IMR-90 (cell line): Measurements from ENCODE around the gene RHOG. TPM values are rescaled to one million over a fixed set of nuclear protein-coding genes. Genes with fewer than 3 reads are reported as not detected.

Experiments
- ATAC-seq: fragments of 200-7000 bp; cut with Tn5 transposase; 2 replicates; pipeline ENCODE4 v1.9.1; 2020; ENCODE audit warnings: low read depth, mild to moderate bottlenecking, moderate library complexity
- BruUV-seq: library from RNA; stranded (reverse); fragments of 400-500 nt; replicated peaks from 2 replicates; lab custom pipeline; 2021; lab: Mats Ljungman, UMichigan
- CTCF ChIA-PET: fragments of 300-600 bp; formaldehyde crosslinking; extraction: SDS; loops from one replicate; lab custom pipeline; 2021; ENCODE audit warnings: antibody characterized with exemption; lab: Yijun Ruan, JAX
- POLR2A ChIA-PET: fragments of 300-600 bp; sonication (Branson Sonifier 250); formaldehyde crosslinking; loops from one replicate; lab custom pipeline; 2022; ENCODE audit warnings: antibody characterized with exemption; ENCODE audit not compliant: unreplicated experiment; lab: Charles Lee
- DNase-seq: peaks from one replicate; pipeline ENCODE4 v3.0.0; 2013
- H2AFZ ChIP-seq: replicated peaks from 2 replicates; pipeline ENCODE3; 2013; ENCODE audit warnings: low read length, mild to moderate bottlenecking; ENCODE audit not compliant: poor library complexity
- H2AK5ac ChIP-seq: 2 replicates; pipeline ENCODE4 v1.6.1; 2013; ENCODE audit warnings: low read depth, low read length, inconsistent platforms
- H2AK9ac ChIP-seq: replicated peaks from 2 replicates; pipeline ENCODE3; 2013; ENCODE audit warnings: mild to moderate bottlenecking, low read depth, low read length, moderate library complexity; ENCODE audit not compliant: poor library complexity
- H2BK120ac ChIP-seq: 2 replicates; pipeline ENCODE4 v1.6.1; 2013; ENCODE audit warnings: low read depth, low read length, inconsistent platforms
- H2BK15ac ChIP-seq: 3 replicates; pipeline ENCODE4 v1.6.1; 2013; ENCODE audit warnings: low read depth, low read length, inconsistent platforms
- H2BK20ac ChIP-seq: 2 replicates; pipeline ENCODE4 v1.6.1; 2013; ENCODE audit warnings: low read depth, mild to moderate bottlenecking, inconsistent platforms, low read length, moderate library complexity
- H2BK5ac ChIP-seq: 2 replicates; pipeline ENCODE4 v1.6.1; 2013; ENCODE audit warnings: mild to moderate bottlenecking, low read depth, low read length, inconsistent platforms; ENCODE audit not compliant: poor library complexity, severe bottlenecking
- H3K14ac ChIP-seq: replicated peaks from 2 replicates; pipeline ENCODE4 v1.6.1; 2013; ENCODE audit warnings: low read depth, low read length, inconsistent platforms
- H3K18ac ChIP-seq: 2 replicates; pipeline ENCODE4 v1.6.1; 2013; ENCODE audit warnings: low read depth, low read length, control low read depth
- H3K23ac ChIP-seq: 2 replicates; pipeline ENCODE4 v1.6.1; 2013; ENCODE audit warnings: low read depth, low read length, inconsistent platforms
- H3K27ac ChIP-seq: 2 replicates; pipeline ENCODE4 v1.5.1; 2013; ENCODE audit warnings: mild to moderate bottlenecking, control low read depth, low read length; ENCODE audit not compliant: insufficient read depth
- H3K27me3 ChIP-seq: 2 replicates; pipeline ENCODE4 v1.6.1; 2013; ENCODE audit warnings: low read length; ENCODE audit not compliant: control insufficient read depth, insufficient read depth
- H3K36me3 ChIP-seq: 2 replicates; pipeline ENCODE4 v1.6.1; 2013; ENCODE audit warnings: low read length, mixed read lengths; ENCODE audit not compliant: control insufficient read depth, insufficient read depth
- H3K4ac ChIP-seq: 2 replicates; pipeline ENCODE4 v1.6.1; 2013; ENCODE audit warnings: low read depth, low read length, inconsistent platforms
- H3K4me1 ChIP-seq: 2 replicates; pipeline ENCODE4 v1.6.1; 2013; ENCODE audit warnings: low read length, mixed read lengths; ENCODE audit not compliant: control insufficient read depth, insufficient read depth
- H3K4me2 ChIP-seq: 2 replicates; pipeline ENCODE4 v1.6.1; 2013; ENCODE audit warnings: low read depth, mild to moderate bottlenecking, control low read depth, low read length, moderate library complexity
- H3K4me3 ChIP-seq: 2 replicates; pipeline ENCODE4 v1.5.1; 2013; ENCODE audit warnings: low read depth, mild to moderate bottlenecking, control low read depth, low read length, moderate library complexity; ENCODE audit not compliant: insufficient read depth
- H3K56ac ChIP-seq: 2 replicates; pipeline ENCODE4 v1.6.1; 2013; ENCODE audit warnings: low read length, inconsistent platforms; ENCODE audit not compliant: insufficient read depth; ENCODE audit errors: extremely low read depth
- H3K79me1 ChIP-seq, 2 experiments: 2 replicates each; pipeline ENCODE4 v1.6.1; 2013; ENCODE audit warnings: low read length in 2 of 2, inconsistent platforms in 1 of 2, low read depth in 1 of 2
- H3K9ac ChIP-seq: 2 replicates; pipeline ENCODE4 v1.6.1; 2013; ENCODE audit warnings: low read depth, low read length, control low read depth
- H3K9me1 ChIP-seq: 2 replicates; pipeline ENCODE4 v1.6.1; 2013; ENCODE audit warnings: low read length, inconsistent platforms; ENCODE audit not compliant: insufficient read depth
- H3K9me3 ChIP-seq: 2 replicates; pipeline ENCODE4 v1.6.1; 2013; ENCODE audit warnings: low read length; ENCODE audit not compliant: control insufficient read depth, insufficient read depth
- H4K20me1 ChIP-seq: 2 replicates; pipeline ENCODE4 v1.6.1; 2013; ENCODE audit warnings: low read length, inconsistent platforms; ENCODE audit not compliant: insufficient read depth
- H4K5ac ChIP-seq: 2 replicates; pipeline ENCODE4 v1.6.1; 2013; ENCODE audit warnings: mild to moderate bottlenecking, low read depth, low read length, control low read depth
- H4K8ac ChIP-seq, 2 experiments: 2 replicates each; pipeline ENCODE4 v1.6.1; 2013; ENCODE audit warnings: low read depth in 2 of 2, low read length in 2 of 2, control low read depth in 1 of 2, inconsistent platforms in 1 of 2
- H4K91ac ChIP-seq: 2 replicates; pipeline ENCODE4 v1.6.1; 2013; ENCODE audit warnings: low read depth, low read length, inconsistent platforms; ENCODE audit not compliant: insufficient read depth
- BHLHE40 ChIP-seq: fragments of 150-350 bp; IDR thresholded peaks from 2 replicates; pipeline ENCODE4 v1.6.1; 2016; ENCODE audit warnings: mild to moderate bottlenecking, low read depth, low read length
- CEBPB ChIP-seq: IDR thresholded peaks from 2 replicates; pipeline ENCODE4 v1.6.1; 2012; ENCODE audit warnings: low read depth, low read length, improper control_type of control experiment
- CTCF ChIP-seq: conservative IDR thresholded peaks from 2 replicates; pipeline ENCODE4 v1.5.1; 2012; ENCODE audit warnings: mild to moderate bottlenecking, low read depth, low read length, improper control_type of control experiment
- ELK1 ChIP-seq: fragments of 150-350 bp; IDR thresholded peaks from 2 replicates; pipeline ENCODE4 v1.6.1; 2016; ENCODE audit warnings: low read depth, mild to moderate bottlenecking, low read length, moderate library complexity, borderline replicate concordance
- MAFK ChIP-seq: IDR thresholded peaks from 2 replicates; pipeline ENCODE4 v1.6.1; 2012; ENCODE audit warnings: low read depth, low read length, improper control_type of control experiment
- MAZ ChIP-seq: IDR thresholded peaks from 2 replicates; pipeline ENCODE4 v1.6.1; 2012; ENCODE audit warnings: low read depth, mild to moderate bottlenecking, low read length, improper control_type of control experiment, moderate library complexity, borderline replicate concordance
- NFE2L2 ChIP-seq: fragments of 150-350 bp; IDR thresholded peaks from 2 replicates; pipeline ENCODE4 v1.6.1; 2016; ENCODE audit warnings: low read depth, mild to moderate bottlenecking, low read length
- RAD21 ChIP-seq: IDR thresholded peaks from 2 replicates; pipeline ENCODE4 v1.6.1; 2012; ENCODE audit warnings: low read length, improper control_type of control experiment
- USF2 ChIP-seq: fragments of 150-350 bp; IDR thresholded peaks from 2 replicates; pipeline ENCODE4 v1.6.1; 2017; ENCODE audit warnings: mild to moderate bottlenecking, antibody characterized with exemption, low read length, low read depth
- WGBS, 2 experiments: methylation state at CpG; one replicate each; pipeline versions ENCODE4 v1.1.5 to v1.1.7; 2013; ENCODE audit warnings: missing lambda C conversion rate in 2 of 2; ENCODE audit not compliant: insufficient read length in 1 of 2; ENCODE audit errors: extremely low coverage in 2 of 2; 5-methylcytosine and 5-hydroxymethylcytosine counted together
- dilution Hi-C: fragments of 300-500 bp; cut with HindIII; formaldehyde crosslinking; loops from one replicate; pipeline ENCODE4 v1.14.3; 2018; ENCODE audit warnings: low sequenced_read_pairs; ENCODE audit not compliant: unreplicated experiment
- in situ Hi-C: fragments of 300-500 bp; cut with MboI; formaldehyde crosslinking; loops from 3 replicates; pipeline ENCODE4 v1.14.3; 2019; ENCODE audit warnings: low sequenced_read_pairs, inconsistent platforms, mixed read lengths
- intact Hi-C: fragments of 100-400 bp; cut with micrococcal nuclease; formaldehyde crosslinking; loops from 2 replicates; pipeline ENCODE4 v1.10.0; 2022
- polyA plus RNA-seq, 3 experiments: library from polyadenylated mRNA; depleted of rRNA; stranded (reverse); fragments of >200 nt; gene quantifications; 2 replicates each; pipeline ENCODE4 v1.2.3, GENCODE V29; 2012; ENCODE audit warnings: low replicate concordance in 1 of 3
- total RNA-seq: library from RNA; depleted of rRNA; stranded (reverse); fragments of >200 nt; gene quantifications from 2 replicates; pipeline ENCODE4 v1.2.3, GENCODE V29; 2012

Gene RHOG
- total and polyA plus RNA-seq, 2 of the 4 experiments (the other 2 are of a cell fraction), result 16.3 to 114 TPM

- Histone ChIP-seq H2BK15ac (no peak overlapping the region), H2BK120ac (no peak overlapping the region), H3K18ac (no peak overlapping the region), H3K9me3 (no peaks in the 10 kb centered on the region), H3K27me3 (no peaks in the 10 kb centered on the region), H3K79me1 (peaks cover 12 to 29% of the 10 kb centered on the region in 2 experiments), H2BK5ac (no peak overlapping the region), H3K9me1 (peaks cover 21% of the 10 kb centered on the region; the same call in 1 of the 2 replicates), H4K20me1 (peaks cover 15% of the 10 kb centered on the region; the same call in 1 of the 2 replicates), H3K4me3 (no peak overlapping the region), H2AK9ac (peak overlapping the region; percentile 23), H4K8ac (no peak overlapping the region), H3K4me1 (peaks cover 4% of the 10 kb centered on the region), H3K4me2 (no peak overlapping the region), H3K56ac (no peak overlapping the region), H3K23ac (no peak overlapping the region), H3K27ac (no peak overlapping the region), H2AK5ac (peak overlapping the region; percentile 17; the same call in 1 of the 2 replicates), H3K14ac (no peak overlapping the region), H2BK20ac (no peak overlapping the region), H3K36me3 (peaks cover 38% of the 10 kb centered on the region), H3K9ac (no peak overlapping the region), H4K5ac (no peak overlapping the region), H2AFZ (no peak overlapping the region), H4K91ac (no peak overlapping the region), H3K4ac (no peak overlapping the region)
- ATAC-seq (no peak), DNase-seq (no peak)
- intact Hi-C loops (no loop called here), dilution Hi-C loops (no loop called here), in situ Hi-C loops (no loop called here)
- CTCF ChIA-PET, result interaction anchor here (0.6 kb wide), 1 partner anchor 26 kb away, joined by 5 read pairs; no protein-coding TSS in a partner anchor
- no peak for TF ChIP-seq MAZ
- no peak for TF ChIP-seq RAD21
- TF ChIP-seq USF2, result no peak
- no peak for TF ChIP-seq CEBPB
- TF ChIP-seq CTCF, result no peak
- TF ChIP-seq ELK1, result no peak
- no peak for TF ChIP-seq BHLHE40
- TF ChIP-seq MAFK, result no peak
- TF ChIP-seq NFE2L2, result no peak
- POLR2A ChIA-PET, result no interaction called here
- WGBS, 2 experiments, result 95% methylated on average over 14 of the region's 30 CpGs; no CpG with 5 or more reads in 1 of the 2 experiments
- no TSS peak for BruUV-seq
Measured at GRCh38 chr11:3823762-3824506, 16.8 kb downstream of the RHOG start.
